A549 (cell line): ENCODE data around the gene FOXJ3.

Experiments
- BHLHE40 ChIP-seq: IDR thresholded peaks from 2 replicates; pipeline ENCODE4 v1.6.1; 2012; ENCODE audit warnings: low read depth, low read length, inconsistent platforms
- EHF ChIP-seq: fragments of 250-450 bp; sonication (Bioruptor Pico); IDR thresholded peaks from 2 replicates; pipeline ENCODE4 v1.5.0; 2020; ENCODE audit warnings: mild to moderate bottlenecking
- HOXB13 ChIP-seq: fragments of 250-450 bp; sonication (Bioruptor Pico); IDR thresholded peaks from 2 replicates; pipeline ENCODE4 v1.5.0; 2020; ENCODE audit warnings: low read depth, mild to moderate bottlenecking, moderate library complexity
- MAZ ChIP-seq: fragments of 150-350 bp; IDR thresholded peaks from 2 replicates; pipeline ENCODE4 v1.6.1; 2014; ENCODE audit warnings: antibody characterized with exemption, low read depth, low read length, borderline replicate concordance
- NR3C1 ChIP-seq: fragments of >200 bp; sonication (Bioruptor Twin); formaldehyde crosslinking; IDR thresholded peaks from 3 replicates; pipeline ENCODE4 v1.6.1; 2017
- POLR2A ChIP-seq: IDR thresholded peaks from 2 replicates; pipeline ENCODE4 v1.6.1; 2012; ENCODE audit warnings: mild to moderate bottlenecking, low read length
- RAD21 ChIP-seq, 2 experiments: fragments of >200 bp in 1 of 2; sonication (Bioruptor Twin) in 1 of 2; formaldehyde crosslinking in 1 of 2; IDR thresholded peaks in 1 of 2; conservative IDR thresholded peaks in 1 of 2; 2 replicates in 1 of 2; 3 replicates in 1 of 2; pipeline ENCODE4 v1.6.1; 2012 to 2018; ENCODE audit warnings: inconsistent platforms in 1 of 2
- RNF2 ChIP-seq: fragments of 200-600 bp; sonication (generic); IDR thresholded peaks from 2 replicates; pipeline ENCODE4 v1.6.1; 2016; ENCODE audit warnings: low read depth, mild to moderate bottlenecking, antibody characterized with exemption, moderate library complexity, borderline replicate concordance
- TP53 ChIP-seq: fragments of 250-450 bp; sonication (Bioruptor Pico); IDR thresholded peaks from 2 replicates; pipeline ENCODE4 v1.5.0; 2021; ENCODE audit warnings: mild to moderate bottlenecking, moderate library complexity
- TF ChIP-seq, protein P1 (sequence below): fragments of >200 bp; sonication (Bioruptor Twin); formaldehyde crosslinking; IDR thresholded peaks from 3 replicates; pipeline ENCODE4 v1.5.1; 2016
- TF ChIP-seq, protein P2 (sequence below): fragments of 200-600 bp; sonication (generic); IDR thresholded peaks from 2 replicates; pipeline ENCODE4 v1.6.1; 2016; ENCODE audit warnings: antibody characterized with exemption, mild to moderate bottlenecking, moderate library complexity
- TF ChIP-seq, protein P3 (sequence below): IDR thresholded peaks from 2 replicates; pipeline ENCODE4 v1.6.1; 2012
- TF ChIP-seq, protein P4 (sequence below): fragments of 250-450 bp; sonication (Bioruptor Pico); IDR thresholded peaks from 2 replicates; pipeline ENCODE4 v1.5.0; 2020; ENCODE audit warnings: low read depth, mild to moderate bottlenecking, moderate library complexity

DNA sequence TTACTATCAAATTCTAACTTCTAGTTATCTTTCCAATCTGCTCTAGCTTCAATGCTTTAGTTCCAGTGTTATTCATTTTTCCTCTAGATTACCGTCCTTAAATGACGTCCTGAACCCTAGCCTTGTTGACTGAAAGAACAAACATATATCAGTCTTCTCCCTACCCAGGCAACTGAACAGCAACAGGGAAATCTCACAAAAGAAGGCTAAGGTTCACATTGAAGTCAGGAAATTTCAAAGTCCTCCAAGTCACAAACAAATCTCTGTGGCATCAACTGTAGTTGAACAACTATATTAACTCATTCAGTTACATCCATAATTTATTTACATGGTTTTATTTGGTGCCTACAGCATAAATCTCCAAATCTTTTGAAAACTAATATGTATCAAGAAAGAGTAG, 19.5 kb downstream of the FOXJ3 start:
- TF ChIP-seq MAZ (no peak), TP53 (CRISPR knock-in tag) (no peak), RAD21 (conservative IDR thresholded peaks at IDR 0.05 in 1 of 2, IDR thresholded peaks at IDR 0.05 in 1 of 2) (no peak), POLR2A (no peak), HOXB13 (CRISPR knock-in tag) (no peak), NR3C1 (no peak), BHLHE40 (no peak), EHF (CRISPR knock-in tag) (no peak), RNF2 (no peak)
- TF ChIP-seq, protein P1, sequence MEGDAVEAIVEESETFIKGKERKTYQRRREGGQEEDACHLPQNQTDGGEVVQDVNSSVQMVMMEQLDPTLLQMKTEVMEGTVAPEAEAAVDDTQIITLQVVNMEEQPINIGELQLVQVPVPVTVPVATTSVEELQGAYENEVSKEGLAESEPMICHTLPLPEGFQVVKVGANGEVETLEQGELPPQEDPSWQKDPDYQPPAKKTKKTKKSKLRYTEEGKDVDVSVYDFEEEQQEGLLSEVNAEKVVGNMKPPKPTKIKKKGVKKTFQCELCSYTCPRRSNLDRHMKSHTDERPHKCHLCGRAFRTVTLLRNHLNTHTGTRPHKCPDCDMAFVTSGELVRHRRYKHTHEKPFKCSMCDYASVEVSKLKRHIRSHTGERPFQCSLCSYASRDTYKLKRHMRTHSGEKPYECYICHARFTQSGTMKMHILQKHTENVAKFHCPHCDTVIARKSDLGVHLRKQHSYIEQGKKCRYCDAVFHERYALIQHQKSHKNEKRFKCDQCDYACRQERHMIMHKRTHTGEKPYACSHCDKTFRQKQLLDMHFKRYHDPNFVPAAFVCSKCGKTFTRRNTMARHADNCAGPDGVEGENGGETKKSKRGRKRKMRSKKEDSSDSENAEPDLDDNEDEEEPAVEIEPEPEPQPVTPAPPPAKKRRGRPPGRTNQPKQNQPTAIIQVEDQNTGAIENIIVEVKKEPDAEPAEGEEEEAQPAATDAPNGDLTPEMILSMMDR: no peak
- TF ChIP-seq, protein P2, sequence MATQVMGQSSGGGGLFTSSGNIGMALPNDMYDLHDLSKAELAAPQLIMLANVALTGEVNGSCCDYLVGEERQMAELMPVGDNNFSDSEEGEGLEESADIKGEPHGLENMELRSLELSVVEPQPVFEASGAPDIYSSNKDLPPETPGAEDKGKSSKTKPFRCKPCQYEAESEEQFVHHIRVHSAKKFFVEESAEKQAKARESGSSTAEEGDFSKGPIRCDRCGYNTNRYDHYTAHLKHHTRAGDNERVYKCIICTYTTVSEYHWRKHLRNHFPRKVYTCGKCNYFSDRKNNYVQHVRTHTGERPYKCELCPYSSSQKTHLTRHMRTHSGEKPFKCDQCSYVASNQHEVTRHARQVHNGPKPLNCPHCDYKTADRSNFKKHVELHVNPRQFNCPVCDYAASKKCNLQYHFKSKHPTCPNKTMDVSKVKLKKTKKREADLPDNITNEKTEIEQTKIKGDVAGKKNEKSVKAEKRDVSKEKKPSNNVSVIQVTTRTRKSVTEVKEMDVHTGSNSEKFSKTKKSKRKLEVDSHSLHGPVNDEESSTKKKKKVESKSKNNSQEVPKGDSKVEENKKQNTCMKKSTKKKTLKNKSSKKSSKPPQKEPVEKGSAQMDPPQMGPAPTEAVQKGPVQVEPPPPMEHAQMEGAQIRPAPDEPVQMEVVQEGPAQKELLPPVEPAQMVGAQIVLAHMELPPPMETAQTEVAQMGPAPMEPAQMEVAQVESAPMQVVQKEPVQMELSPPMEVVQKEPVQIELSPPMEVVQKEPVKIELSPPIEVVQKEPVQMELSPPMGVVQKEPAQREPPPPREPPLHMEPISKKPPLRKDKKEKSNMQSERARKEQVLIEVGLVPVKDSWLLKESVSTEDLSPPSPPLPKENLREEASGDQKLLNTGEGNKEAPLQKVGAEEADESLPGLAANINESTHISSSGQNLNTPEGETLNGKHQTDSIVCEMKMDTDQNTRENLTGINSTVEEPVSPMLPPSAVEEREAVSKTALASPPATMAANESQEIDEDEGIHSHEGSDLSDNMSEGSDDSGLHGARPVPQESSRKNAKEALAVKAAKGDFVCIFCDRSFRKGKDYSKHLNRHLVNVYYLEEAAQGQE: no peak
- TF ChIP-seq, protein P3, sequence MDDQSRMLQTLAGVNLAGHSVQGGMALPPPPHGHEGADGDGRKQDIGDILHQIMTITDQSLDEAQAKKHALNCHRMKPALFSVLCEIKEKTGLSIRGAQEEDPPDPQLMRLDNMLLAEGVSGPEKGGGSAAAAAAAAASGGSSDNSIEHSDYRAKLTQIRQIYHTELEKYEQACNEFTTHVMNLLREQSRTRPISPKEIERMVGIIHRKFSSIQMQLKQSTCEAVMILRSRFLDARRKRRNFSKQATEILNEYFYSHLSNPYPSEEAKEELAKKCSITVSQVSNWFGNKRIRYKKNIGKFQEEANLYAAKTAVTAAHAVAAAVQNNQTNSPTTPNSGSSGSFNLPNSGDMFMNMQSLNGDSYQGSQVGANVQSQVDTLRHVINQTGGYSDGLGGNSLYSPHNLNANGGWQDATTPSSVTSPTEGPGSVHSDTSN: no peak
- TF ChIP-seq, protein P4, sequence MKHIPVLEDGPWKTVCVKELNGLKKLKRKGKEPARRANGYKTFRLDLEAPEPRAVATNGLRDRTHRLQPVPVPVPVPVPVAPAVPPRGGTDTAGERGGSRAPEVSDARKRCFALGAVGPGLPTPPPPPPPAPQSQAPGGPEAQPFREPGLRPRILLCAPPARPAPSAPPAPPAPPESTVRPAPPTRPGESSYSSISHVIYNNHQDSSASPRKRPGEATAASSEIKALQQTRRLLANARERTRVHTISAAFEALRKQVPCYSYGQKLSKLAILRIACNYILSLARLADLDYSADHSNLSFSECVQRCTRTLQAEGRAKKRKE (CRISPR knock-in tag): no peak
